H1 (cell line): Measurements from ENCODE around the gene TSPAN5. TPM values are rescaled to one million over a fixed set of nuclear protein-coding genes. Genes with fewer than 3 reads are reported as not detected.

Experiments used
- ASH2L ChIP-seq: fragments of 200-600, 300-600 bp; sonication (generic); IDR thresholded peaks from one replicate; pipeline ENCODE4 v1.7.1; 2017; ENCODE audit warnings: low read length
- CBX8 ChIP-seq: fragments of 300-800, 300-1000 bp; sonication (generic); IDR thresholded peaks from 2 replicates; pipeline ENCODE4 v1.7.1; 2016; ENCODE audit warnings: low read depth, low read length, borderline replicate concordance
- CREB1 ChIP-seq: IDR thresholded peaks from 2 replicates; pipeline ENCODE4 v1.6.1; 2012; ENCODE audit warnings: inconsistent platforms
- KDM5A ChIP-seq: fragments of 200-600 bp; IDR thresholded peaks from 2 replicates; pipeline ENCODE4 v1.7.1; 2012; ENCODE audit warnings: mild to moderate bottlenecking, low read length, inconsistent platforms, mixed read lengths
- MAFK ChIP-seq: IDR thresholded peaks from 2 replicates; pipeline ENCODE4 v1.6.1; 2012; ENCODE audit warnings: low read depth, mild to moderate bottlenecking, improper control_type of control experiment, low read length
- POLR2A ChIP-seq, 2 experiments: IDR thresholded peaks; 1 replicate in 1 of 2; 2 replicates in 1 of 2; pipeline ENCODE4 v1.6.1; 2011; ENCODE audit warnings: low read depth in 2 of 2, low read length in 2 of 2, mild to moderate bottlenecking in 2 of 2; ENCODE audit errors: control extremely low read depth in 1 of 2
- POLR2AphosphoS5 ChIP-seq: IDR thresholded peaks from 2 replicates; pipeline ENCODE4 v1.6.1; 2011; ENCODE audit warnings: low read depth, low read length
- SIX5 ChIP-seq: IDR thresholded peaks from 2 replicates; pipeline ENCODE4 v1.6.1; 2011; ENCODE audit warnings: mild to moderate bottlenecking, low read depth, low read length
- polyA plus RNA-seq, 7 experiments: library from polyadenylated mRNA; depleted of rRNA in 3 of 7; stranded (reverse) in 5 of 7; unstranded in 2 of 7; fragments of >200 nt in 5 of 7; fragments of 200-250 nt in 2 of 7; gene quantifications; 1 replicate in 5 of 7; 2 replicates in 1 of 7; 4 replicates in 1 of 7; pipeline versions ENCODE4 v1.2.1 to v1.2.3, GENCODE V29; 2011 to 2013; ENCODE audit warnings: missing spikeins in 2 of 7, mixed read lengths in 2 of 7
- total RNA-seq: library from RNA; stranded (reverse); fragmentation: NEBNext Ultra II Directional; extraction: Animal tissue kit (Norgen Biotek cat#: 25700); gene quantifications from 2 replicates; pipeline ENCODE4 v1.2.1, GENCODE V29; 2021
- TF ChIP-seq, protein P1 (sequence below): fragments of 300-600 bp; sonication (generic); IDR thresholded peaks from 2 replicates; pipeline ENCODE4 v1.7.1; 2012; ENCODE audit warnings: low read length, moderate library complexity, mild to moderate bottlenecking, inconsistent platforms; ENCODE audit not compliant: insufficient replicate concordance

The TSPAN5 gene
- total and polyA plus RNA-seq, 2 of the 8 experiments (the other 6 are each of a cell fraction or from before 2014, with no cell fraction given) = 17.6 to 21.2 TPM

DNA sequence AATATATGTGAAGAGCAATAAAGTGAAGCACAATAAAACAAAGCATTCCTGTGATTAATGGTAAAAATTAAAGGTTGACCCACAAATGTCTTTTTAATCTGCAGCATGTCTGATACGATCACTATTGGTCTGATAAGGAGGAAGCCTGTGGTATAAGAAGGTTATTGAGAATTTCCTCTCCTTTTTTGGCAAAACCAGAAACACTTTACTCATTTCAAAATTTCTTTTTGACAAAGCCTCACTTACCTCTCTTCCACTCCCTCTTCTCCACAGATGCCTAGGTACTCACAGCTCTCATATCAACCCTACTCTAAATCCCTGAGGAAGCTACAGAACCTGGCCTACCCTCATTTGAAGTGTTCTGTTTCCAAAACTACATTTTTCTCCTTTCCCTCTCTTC, 56.1 kb downstream of the TSPAN5 start (continued):
- TF ChIP-seq, protein P1, sequence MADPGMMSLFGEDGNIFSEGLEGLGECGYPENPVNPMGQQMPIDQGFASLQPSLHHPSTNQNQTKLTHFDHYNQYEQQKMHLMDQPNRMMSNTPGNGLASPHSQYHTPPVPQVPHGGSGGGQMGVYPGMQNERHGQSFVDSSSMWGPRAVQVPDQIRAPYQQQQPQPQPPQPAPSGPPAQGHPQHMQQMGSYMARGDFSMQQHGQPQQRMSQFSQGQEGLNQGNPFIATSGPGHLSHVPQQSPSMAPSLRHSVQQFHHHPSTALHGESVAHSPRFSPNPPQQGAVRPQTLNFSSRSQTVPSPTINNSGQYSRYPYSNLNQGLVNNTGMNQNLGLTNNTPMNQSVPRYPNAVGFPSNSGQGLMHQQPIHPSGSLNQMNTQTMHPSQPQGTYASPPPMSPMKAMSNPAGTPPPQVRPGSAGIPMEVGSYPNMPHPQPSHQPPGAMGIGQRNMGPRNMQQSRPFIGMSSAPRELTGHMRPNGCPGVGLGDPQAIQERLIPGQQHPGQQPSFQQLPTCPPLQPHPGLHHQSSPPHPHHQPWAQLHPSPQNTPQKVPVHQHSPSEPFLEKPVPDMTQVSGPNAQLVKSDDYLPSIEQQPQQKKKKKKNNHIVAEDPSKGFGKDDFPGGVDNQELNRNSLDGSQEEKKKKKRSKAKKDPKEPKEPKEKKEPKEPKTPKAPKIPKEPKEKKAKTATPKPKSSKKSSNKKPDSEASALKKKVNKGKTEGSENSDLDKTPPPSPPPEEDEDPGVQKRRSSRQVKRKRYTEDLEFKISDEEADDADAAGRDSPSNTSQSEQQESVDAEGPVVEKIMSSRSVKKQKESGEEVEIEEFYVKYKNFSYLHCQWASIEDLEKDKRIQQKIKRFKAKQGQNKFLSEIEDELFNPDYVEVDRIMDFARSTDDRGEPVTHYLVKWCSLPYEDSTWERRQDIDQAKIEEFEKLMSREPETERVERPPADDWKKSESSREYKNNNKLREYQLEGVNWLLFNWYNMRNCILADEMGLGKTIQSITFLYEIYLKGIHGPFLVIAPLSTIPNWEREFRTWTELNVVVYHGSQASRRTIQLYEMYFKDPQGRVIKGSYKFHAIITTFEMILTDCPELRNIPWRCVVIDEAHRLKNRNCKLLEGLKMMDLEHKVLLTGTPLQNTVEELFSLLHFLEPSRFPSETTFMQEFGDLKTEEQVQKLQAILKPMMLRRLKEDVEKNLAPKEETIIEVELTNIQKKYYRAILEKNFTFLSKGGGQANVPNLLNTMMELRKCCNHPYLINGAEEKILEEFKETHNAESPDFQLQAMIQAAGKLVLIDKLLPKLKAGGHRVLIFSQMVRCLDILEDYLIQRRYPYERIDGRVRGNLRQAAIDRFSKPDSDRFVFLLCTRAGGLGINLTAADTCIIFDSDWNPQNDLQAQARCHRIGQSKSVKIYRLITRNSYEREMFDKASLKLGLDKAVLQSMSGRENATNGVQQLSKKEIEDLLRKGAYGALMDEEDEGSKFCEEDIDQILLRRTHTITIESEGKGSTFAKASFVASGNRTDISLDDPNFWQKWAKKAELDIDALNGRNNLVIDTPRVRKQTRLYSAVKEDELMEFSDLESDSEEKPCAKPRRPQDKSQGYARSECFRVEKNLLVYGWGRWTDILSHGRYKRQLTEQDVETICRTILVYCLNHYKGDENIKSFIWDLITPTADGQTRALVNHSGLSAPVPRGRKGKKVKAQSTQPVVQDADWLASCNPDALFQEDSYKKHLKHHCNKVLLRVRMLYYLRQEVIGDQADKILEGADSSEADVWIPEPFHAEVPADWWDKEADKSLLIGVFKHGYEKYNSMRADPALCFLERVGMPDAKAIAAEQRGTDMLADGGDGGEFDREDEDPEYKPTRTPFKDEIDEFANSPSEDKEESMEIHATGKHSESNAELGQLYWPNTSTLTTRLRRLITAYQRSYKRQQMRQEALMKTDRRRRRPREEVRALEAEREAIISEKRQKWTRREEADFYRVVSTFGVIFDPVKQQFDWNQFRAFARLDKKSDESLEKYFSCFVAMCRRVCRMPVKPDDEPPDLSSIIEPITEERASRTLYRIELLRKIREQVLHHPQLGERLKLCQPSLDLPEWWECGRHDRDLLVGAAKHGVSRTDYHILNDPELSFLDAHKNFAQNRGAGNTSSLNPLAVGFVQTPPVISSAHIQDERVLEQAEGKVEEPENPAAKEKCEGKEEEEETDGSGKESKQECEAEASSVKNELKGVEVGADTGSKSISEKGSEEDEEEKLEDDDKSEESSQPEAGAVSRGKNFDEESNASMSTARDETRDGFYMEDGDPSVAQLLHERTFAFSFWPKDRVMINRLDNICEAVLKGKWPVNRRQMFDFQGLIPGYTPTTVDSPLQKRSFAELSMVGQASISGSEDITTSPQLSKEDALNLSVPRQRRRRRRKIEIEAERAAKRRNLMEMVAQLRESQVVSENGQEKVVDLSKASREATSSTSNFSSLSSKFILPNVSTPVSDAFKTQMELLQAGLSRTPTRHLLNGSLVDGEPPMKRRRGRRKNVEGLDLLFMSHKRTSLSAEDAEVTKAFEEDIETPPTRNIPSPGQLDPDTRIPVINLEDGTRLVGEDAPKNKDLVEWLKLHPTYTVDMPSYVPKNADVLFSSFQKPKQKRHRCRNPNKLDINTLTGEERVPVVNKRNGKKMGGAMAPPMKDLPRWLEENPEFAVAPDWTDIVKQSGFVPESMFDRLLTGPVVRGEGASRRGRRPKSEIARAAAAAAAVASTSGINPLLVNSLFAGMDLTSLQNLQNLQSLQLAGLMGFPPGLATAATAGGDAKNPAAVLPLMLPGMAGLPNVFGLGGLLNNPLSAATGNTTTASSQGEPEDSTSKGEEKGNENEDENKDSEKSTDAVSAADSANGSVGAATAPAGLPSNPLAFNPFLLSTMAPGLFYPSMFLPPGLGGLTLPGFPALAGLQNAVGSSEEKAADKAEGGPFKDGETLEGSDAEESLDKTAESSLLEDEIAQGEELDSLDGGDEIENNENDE = no peak
- no peak for TF ChIP-seq SIX5
- no peak for TF ChIP-seq POLR2A (IDR thresholded peaks at IDR 0.05; ENCODE audit: control extremely low read depth in 1 of 2, low read depth in 2 of 2, low read length in 2 of 2)
- TF ChIP-seq KDM5A = no peak
- TF ChIP-seq POLR2AphosphoS5 = no peak
- TF ChIP-seq CREB1 = no peak
- TF ChIP-seq CBX8 = no peak
- TF ChIP-seq MAFK = no peak
- TF ChIP-seq ASH2L = no peak
